ENCODE measurements around the gene SEC23A. TPM values are rescaled to one million over a fixed set of nuclear protein-coding genes. Genes with fewer than 3 reads are reported as not detected.

The SEC23A gene
- polyA plus RNA-seq, 2 of the 4 experiments (the other 2 are of a cell fraction), result 96.4 to 176 TPM

DNA sequence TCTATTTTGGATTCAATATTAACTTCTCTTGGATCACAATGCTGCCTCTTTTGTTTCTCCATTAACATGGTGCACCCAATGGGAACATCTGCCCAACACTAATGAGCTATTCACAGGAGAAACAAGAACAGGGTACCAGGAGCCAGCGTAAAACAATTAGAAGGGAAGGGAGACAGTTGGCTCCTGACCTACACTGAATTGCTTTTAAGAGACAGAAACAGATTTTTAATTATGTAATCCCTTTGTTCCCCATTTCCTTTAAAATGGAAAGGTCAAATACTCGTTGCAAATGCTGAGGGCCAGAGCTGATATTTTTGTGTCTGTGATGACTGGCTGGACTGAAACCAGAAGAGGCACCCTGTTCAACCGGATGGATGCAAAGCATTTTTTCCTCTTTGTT, 108.3 kb downstream of the SEC23A start:
- no peak overlapping the region for H3K27ac ChIP-seq
- ChIA-PET CTCF (no interaction called here), POLR2A (no interaction called here)
- H3K4me3 ChIP-seq, result no peak overlapping the region
- TF ChIP-seq GATA3 (IDR thresholded peaks at IDR 0.05; ENCODE audit: borderline replicate concordance) (no peak), HEYL (CRISPR knock-in tag; IDR thresholded peaks at IDR 0.05) (no peak), HOXA7 (CRISPR knock-in tag; IDR thresholded peaks at IDR 0.05) (no peak), FOSL2 (IDR thresholded peaks at IDR 0.05) (no peak), FOSL2 (CRISPR knock-in tag; IDR thresholded peaks at IDR 0.05) (no peak), NPAS2 (CRISPR knock-in tag; IDR thresholded peaks at IDR 0.05; ENCODE audit: borderline replicate concordance) (no peak), ESRRA (IDR thresholded peaks at IDR 0.05; ENCODE audit: borderline replicate concordance, low read length) (no peak), RCOR1 (IDR thresholded peaks at IDR 0.05; ENCODE audit: low read depth, low read length) (no peak), CBX8 (IDR thresholded peaks at IDR 0.05) (no peak), FOXS1 (CRISPR knock-in tag; IDR thresholded peaks at IDR 0.05) (no peak), BHLHE40 (IDR thresholded peaks at IDR 0.05; ENCODE audit: low read depth, low read length) (no peak), JUN (IDR thresholded peaks at IDR 0.05) (no peak), POLR2AphosphoS2 (conservative IDR thresholded peaks at IDR 0.05; ENCODE audit: low read length) (no peak), EHF (CRISPR knock-in tag; IDR thresholded peaks at IDR 0.05) (no peak), FOSB (CRISPR knock-in tag; IDR thresholded peaks at IDR 0.05) (no peak), HOXB13 (CRISPR knock-in tag; IDR thresholded peaks at IDR 0.05; ENCODE audit: low read depth) (no peak)
- TF ChIP-seq, protein P1, sequence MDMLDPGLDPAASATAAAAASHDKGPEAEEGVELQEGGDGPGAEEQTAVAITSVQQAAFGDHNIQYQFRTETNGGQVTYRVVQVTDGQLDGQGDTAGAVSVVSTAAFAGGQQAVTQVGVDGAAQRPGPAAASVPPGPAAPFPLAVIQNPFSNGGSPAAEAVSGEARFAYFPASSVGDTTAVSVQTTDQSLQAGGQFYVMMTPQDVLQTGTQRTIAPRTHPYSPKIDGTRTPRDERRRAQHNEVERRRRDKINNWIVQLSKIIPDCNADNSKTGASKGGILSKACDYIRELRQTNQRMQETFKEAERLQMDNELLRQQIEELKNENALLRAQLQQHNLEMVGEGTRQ (IDR thresholded peaks at IDR 0.05), result no peak
- TF ChIP-seq, protein P2, sequence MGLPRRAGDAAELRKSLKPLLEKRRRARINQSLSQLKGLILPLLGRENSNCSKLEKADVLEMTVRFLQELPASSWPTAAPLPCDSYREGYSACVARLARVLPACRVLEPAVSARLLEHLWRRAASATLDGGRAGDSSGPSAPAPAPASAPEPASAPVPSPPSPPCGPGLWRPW (IDR thresholded peaks at IDR 0.05), result no peak
- no peak overlapping the region for H3K4me2 ChIP-seq
- DNase-seq (ENCODE audit: low read depth in 1 of 2, low spot score in 1 of 2) (no peak), FAIRE-seq (no peak), ATAC-seq (no peak)
- H3K9me3 ChIP-seq, result no peaks in the 10 kb centered on the region
- WGBS (ENCODE audit: missing lambda C conversion rate), result 46% methylated on average over 3 of the region's 3 CpGs
- no peaks in the 10 kb centered on the region for H3K4me1 ChIP-seq

GRCh38 chr14:38993981-38994380, 109.1 kb downstream of the SEC23A start:
- no peak overlapping the region for H3K27ac ChIP-seq
- ChIA-PET CTCF (no interaction called here), POLR2A (no interaction called here)
- no peak overlapping the region for H3K4me3 ChIP-seq
- FAIRE-seq (no peak), ATAC-seq (no peak), DNase-seq (ENCODE audit: low read depth in 1 of 2, low spot score in 1 of 2) (no peak)
- H3K4me2 ChIP-seq, result no peak overlapping the region
- H3K9me3 ChIP-seq, result no peaks in the 10 kb centered on the region
- WGBS (ENCODE audit: missing lambda C conversion rate), result 38% methylated on average over 2 of the region's 2 CpGs
- TF ChIP-seq, protein P3, sequence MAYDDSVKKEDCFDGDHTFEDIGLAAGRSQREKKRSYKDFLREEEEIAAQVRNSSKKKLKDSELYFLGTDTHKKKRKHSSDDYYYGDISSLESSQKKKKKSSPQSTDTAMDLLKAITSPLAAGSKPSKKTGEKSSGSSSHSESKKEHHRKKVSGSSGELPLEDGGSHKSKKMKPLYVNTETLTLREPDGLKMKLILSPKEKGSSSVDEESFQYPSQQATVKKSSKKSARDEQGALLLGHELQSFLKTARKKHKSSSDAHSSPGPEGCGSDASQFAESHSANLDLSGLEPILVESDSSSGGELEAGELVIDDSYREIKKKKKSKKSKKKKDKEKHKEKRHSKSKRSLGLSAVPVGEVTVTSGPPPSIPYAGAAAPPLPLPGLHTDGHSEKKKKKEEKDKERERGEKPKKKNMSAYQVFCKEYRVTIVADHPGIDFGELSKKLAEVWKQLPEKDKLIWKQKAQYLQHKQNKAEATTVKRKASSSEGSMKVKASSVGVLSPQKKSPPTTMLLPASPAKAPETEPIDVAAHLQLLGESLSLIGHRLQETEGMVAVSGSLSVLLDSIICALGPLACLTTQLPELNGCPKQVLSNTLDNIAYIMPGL (CRISPR knock-in tag; IDR thresholded peaks at IDR 0.05; ENCODE audit: borderline replicate concordance), result no peak
- no peak for TF ChIP-seq PBX3 (IDR thresholded peaks at IDR 0.05)
- TF ChIP-seq ZNF302 (CRISPR knock-in tag; IDR thresholded peaks at IDR 0.05), result no peak
- TF ChIP-seq POLR2AphosphoS2 (conservative IDR thresholded peaks at IDR 0.05; ENCODE audit: low read length), result no peak
- TF ChIP-seq JUNB (IDR thresholded peaks at IDR 0.05), result no peak
- TF ChIP-seq FOSL2 (IDR thresholded peaks at IDR 0.05), result no peak
- TF ChIP-seq FOSL2 (CRISPR knock-in tag; IDR thresholded peaks at IDR 0.05), result no peak
- TF ChIP-seq, protein P2 (IDR thresholded peaks at IDR 0.05), result no peak
- no peak for TF ChIP-seq EHF (CRISPR knock-in tag; IDR thresholded peaks at IDR 0.05)
- no peak for TF ChIP-seq PHF8 (IDR thresholded peaks at IDR 0.05; ENCODE audit: borderline replicate concordance, low read depth)
- TF ChIP-seq MAFK (IDR thresholded peaks at IDR 0.05; ENCODE audit: partially characterized antibody), result no peak
- TF ChIP-seq CEBPB (IDR thresholded peaks at IDR 0.05), result no peak
- no peak for TF ChIP-seq HOXB13 (CRISPR knock-in tag; IDR thresholded peaks at IDR 0.05; ENCODE audit: low read depth)
- TF ChIP-seq ELK1 (IDR thresholded peaks at IDR 0.05; ENCODE audit: low read depth, low read length), result no peak
- no peak for TF ChIP-seq REST (IDR thresholded peaks at IDR 0.05)
- no peak for TF ChIP-seq FOSB (CRISPR knock-in tag; IDR thresholded peaks at IDR 0.05)
- TF ChIP-seq POLR2A (IDR thresholded peaks at IDR 0.05; ENCODE audit: low read length), result no peak
- no peak for TF ChIP-seq HDAC2 (IDR thresholded peaks at IDR 0.05)
- TF ChIP-seq NR3C1 (IDR thresholded peaks at IDR 0.05), result no peak
- TF ChIP-seq SMC3 (IDR thresholded peaks at IDR 0.05), result no peak
- H3K4me1 ChIP-seq, result no peaks in the 10 kb centered on the region

Data from A549 (cell line).